ENCODE data around the gene SEMA6C. TPM values are rescaled to one million over a fixed set of nuclear protein-coding genes. Genes with fewer than 3 reads are reported as not detected.

Gene SEMA6C
- total and polyA plus RNA-seq, 2 of the 13 experiments (the other 11 are each of a cell fraction or from before 2014, with no cell fraction given): 1.4 to 2.9 TPM

- no peak overlapping the region for H3K4me2 ChIP-seq (ENCODE audit: low read depth, low read length)
- BruUV-seq (replicated peaks): no TSS peak
- ATAC-seq: no peak
- TF ChIP-seq ZNF746 (CRISPR knock-in tag; IDR thresholded peaks at IDR 0.05): no peak
- no peak for TF ChIP-seq LRRFIP1 (CRISPR knock-in tag; conservative IDR thresholded peaks at IDR 0.05)
- no peak for TF ChIP-seq ZNF607 (CRISPR knock-in tag; IDR thresholded peaks at IDR 0.05; ENCODE audit: borderline replicate concordance)
- TF ChIP-seq ZNF275 (CRISPR knock-in tag; IDR thresholded peaks at IDR 0.05; ENCODE audit: borderline replicate concordance): no peak
- TF ChIP-seq SP140L (CRISPR knock-in tag; IDR thresholded peaks at IDR 0.05; ENCODE audit: borderline replicate concordance): no peak
- no peak for TF ChIP-seq U2AF2 (IDR thresholded peaks at IDR 0.05; ENCODE audit: low read depth, low read length)
- no peak for DNase-seq (ENCODE audit: low spot score)
- in situ Hi-C loops (cut with HindIII; ENCODE audit: extremely low pct_ligation_motif_present, low pct_unique_long_range_greater_than_20kb): no loop called here
- H3K27me3 ChIP-seq (ENCODE audit: control insufficient read depth in 1 of 2, insufficient read depth in 2 of 2, low read length in 2 of 2): no peaks in the 10 kb centered on the region
- H3K36me3 ChIP-seq (replicated peaks in 1 of 2; ENCODE audit: control insufficient read depth in 1 of 2, insufficient read depth in 2 of 2, low read length in 2 of 2): no peaks in the 10 kb centered on the region
- CTCF ChIA-PET (ENCODE audit: low intra/inter-chr PET ratio, low total read pairs): no interaction called here
- no peak overlapping the region for H3K4me3 ChIP-seq (replicated peaks in 1 of 3; ENCODE audit: insufficient read depth in 1 of 3, low read depth in 2 of 3, low read length in 3 of 3)
- POLR2A ChIA-PET: no interaction called here
- no peaks in the 10 kb centered on the region for H4K20me1 ChIP-seq (ENCODE audit: insufficient read depth, low read length)
- H3K9ac ChIP-seq (ENCODE audit: insufficient read depth, low read depth, low read length): no peak overlapping the region
- peaks cover 24% of the 10 kb centered on the region for H3K4me1 ChIP-seq (ENCODE audit: insufficient read depth, low read length)
- no peak overlapping the region for H3K27ac ChIP-seq (ENCODE audit: extremely low read length, insufficient read depth, low read length)
- H2AFZ ChIP-seq (ENCODE audit: low read length): no peak overlapping the region
- H3K9me3 ChIP-seq (ENCODE audit: low read length): no peaks in the 10 kb centered on the region
- intact Hi-C loops (cut with micrococcal nuclease; ENCODE audit: unreplicated experiment): no loop called here
- no peak for FAIRE-seq
- no peaks in the 10 kb centered on the region for H3K79me2 ChIP-seq (ENCODE audit: insufficient read depth, low read length)
Observed at GRCh38 chr1:151104630-151105029, 41.8 kb downstream of the SEMA6C start.
